Astrocyte (in vitro differentiated cells and primary cell): Measurements from ENCODE around the gene SRGAP1.

Experiments
- EZH2 ChIP-seq: IDR thresholded peaks from 2 replicates; pipeline ENCODE4 v1.6.1; 2012; ENCODE audit warnings: mild to moderate bottlenecking, low read length, inconsistent platforms; ENCODE audit not compliant: insufficient read depth
- TF ChIP-seq, protein P1 (sequence below): IDR thresholded peaks from 2 replicates; pipeline ENCODE4 v1.5.1; 2011; ENCODE audit warnings: low read depth, mild to moderate bottlenecking, inconsistent platforms, low read length, moderate library complexity; ENCODE audit not compliant: insufficient read depth

DNA sequence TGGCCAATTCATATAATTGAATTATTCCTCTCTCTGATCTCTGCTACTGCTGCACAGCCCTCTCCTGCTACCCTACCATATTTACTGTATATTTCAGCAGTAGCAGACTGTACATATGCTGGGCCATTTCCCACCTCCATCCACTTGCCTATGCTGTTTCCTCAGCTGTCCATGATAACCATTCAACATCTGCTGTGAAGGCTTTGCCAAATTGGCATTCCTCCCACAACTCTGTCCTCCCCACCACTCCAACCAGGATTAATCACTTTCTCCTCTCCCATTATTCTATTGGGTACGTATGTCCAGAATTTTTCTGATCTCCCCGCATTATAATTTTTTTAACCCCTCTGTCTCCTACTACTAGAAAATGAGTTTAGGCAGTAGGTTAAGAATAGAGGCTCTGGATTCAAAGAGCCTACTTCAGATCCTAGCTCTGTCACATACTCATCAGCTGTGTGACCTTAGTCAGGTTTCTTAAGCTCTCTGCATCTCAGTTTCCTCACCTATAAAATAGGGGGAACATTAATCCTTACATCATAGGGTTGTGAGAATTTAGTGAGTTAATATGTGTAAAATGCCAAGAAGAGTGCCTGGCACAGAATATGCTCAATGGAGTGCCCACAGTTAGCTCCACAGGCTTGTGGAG, 254.3 kb downstream of the SRGAP1 start:
- TF ChIP-seq, protein P1, sequence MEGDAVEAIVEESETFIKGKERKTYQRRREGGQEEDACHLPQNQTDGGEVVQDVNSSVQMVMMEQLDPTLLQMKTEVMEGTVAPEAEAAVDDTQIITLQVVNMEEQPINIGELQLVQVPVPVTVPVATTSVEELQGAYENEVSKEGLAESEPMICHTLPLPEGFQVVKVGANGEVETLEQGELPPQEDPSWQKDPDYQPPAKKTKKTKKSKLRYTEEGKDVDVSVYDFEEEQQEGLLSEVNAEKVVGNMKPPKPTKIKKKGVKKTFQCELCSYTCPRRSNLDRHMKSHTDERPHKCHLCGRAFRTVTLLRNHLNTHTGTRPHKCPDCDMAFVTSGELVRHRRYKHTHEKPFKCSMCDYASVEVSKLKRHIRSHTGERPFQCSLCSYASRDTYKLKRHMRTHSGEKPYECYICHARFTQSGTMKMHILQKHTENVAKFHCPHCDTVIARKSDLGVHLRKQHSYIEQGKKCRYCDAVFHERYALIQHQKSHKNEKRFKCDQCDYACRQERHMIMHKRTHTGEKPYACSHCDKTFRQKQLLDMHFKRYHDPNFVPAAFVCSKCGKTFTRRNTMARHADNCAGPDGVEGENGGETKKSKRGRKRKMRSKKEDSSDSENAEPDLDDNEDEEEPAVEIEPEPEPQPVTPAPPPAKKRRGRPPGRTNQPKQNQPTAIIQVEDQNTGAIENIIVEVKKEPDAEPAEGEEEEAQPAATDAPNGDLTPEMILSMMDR = no peak
- TF ChIP-seq EZH2 = no peak
